T-helper 2 cell treated with Interferon-gamma antibody and Interleukin-4, amounts not matched to agents 5 μg/mL and 100 μg/mL, for 36 hours (primary cell): Measurements from ENCODE around the gene GYPA.
"Not testable (repeated sequence)": the region's sequence is repeated elsewhere in the genome, so short reads cannot be mapped to it uniquely, and the experiment has no call there.

ENCODE experiments used
- DNase-seq: peaks from one replicate; pipeline ENCODE4 v3.0.0; 2021; ENCODE audit warnings: low spot score
- H3K27ac Mint-ChIP-seq: one replicate; pipeline ENCODE4 v1.8.0; 2021; ENCODE audit warnings: mild to moderate bottlenecking, mixed read lengths
- H3K27me3 Mint-ChIP-seq: one replicate; pipeline ENCODE4 v1.8.0; 2021; ENCODE audit warnings: low read depth, mixed read lengths
- H3K36me3 Mint-ChIP-seq: one replicate; pipeline ENCODE4 v1.8.0; 2021; ENCODE audit warnings: low read depth, mixed read lengths
- H3K4me1 Mint-ChIP-seq: one replicate; pipeline ENCODE4 v1.8.0; 2021; ENCODE audit warnings: low read depth, mixed read lengths
- H3K4me3 Mint-ChIP-seq: one replicate; pipeline ENCODE4 v1.8.0; 2022; ENCODE audit warnings: mild to moderate bottlenecking, moderate library complexity, mixed read lengths
- H3K9me3 Mint-ChIP-seq: one replicate; pipeline ENCODE4 v1.8.0; 2021; ENCODE audit warnings: mixed read lengths

The GYPA gene

GRCh38 chr4:144140594-144141295 lies at the start of gene GYPA:
Gene GYPA, minus strand, starts transcription at chr4:144140718. Its CDS starts 83 bp downstream, at chr4:144140635.
- not testable (repeated sequence) for H3K27ac Mint-ChIP-seq, H3K27me3 Mint-ChIP-seq, H3K9me3 Mint-ChIP-seq, H3K36me3 Mint-ChIP-seq, DNase-seq, H3K4me3 Mint-ChIP-seq, H3K4me1 Mint-ChIP-seq

- no peaks in the 10 kb centered on the region for H3K4me1 Mint-ChIP-seq
- no peak overlapping the region for H3K27ac Mint-ChIP-seq
- H3K9me3 Mint-ChIP-seq: peaks cover 4% of the 10 kb centered on the region
- no peak overlapping the region for H3K4me3 Mint-ChIP-seq
- DNase-seq: no peak
- no peaks in the 10 kb centered on the region for H3K36me3 Mint-ChIP-seq
- H3K27me3 Mint-ChIP-seq: peaks cover 10% of the 10 kb centered on the region
These were observed 49.5 kb upstream of the GYPA start for GRCh38 chr4:144190009-144190408.

DNA sequence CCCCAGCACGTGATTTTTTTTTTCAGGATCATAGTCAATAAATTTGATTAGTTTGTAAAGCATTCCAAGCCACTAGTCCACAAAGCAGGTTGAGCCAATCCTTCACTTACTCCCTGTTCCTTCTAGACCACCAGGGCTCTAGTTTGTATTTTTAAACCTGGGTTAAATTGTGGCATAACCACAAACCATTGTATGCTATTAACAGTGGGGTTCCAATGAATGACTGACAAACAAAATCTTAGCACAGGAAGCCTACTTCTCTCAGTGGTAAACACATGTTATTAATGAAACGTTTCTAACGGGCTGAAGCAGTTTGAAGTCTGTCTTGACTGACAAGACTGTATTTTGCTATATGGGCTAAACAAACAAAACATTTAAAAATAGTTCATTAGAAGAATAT lies 48.6 kb upstream of the GYPA start:
- Mint-ChIP-seq H3K27ac (no peak overlapping the region), H3K36me3 (no peaks in the 10 kb centered on the region), H3K27me3 (peaks cover 10% of the 10 kb centered on the region), H3K4me1 (no peaks in the 10 kb centered on the region), H3K4me3 (no peak overlapping the region), H3K9me3 (no peaks in the 10 kb centered on the region)
- DNase-seq: no peak

GRCh38 chr4:144185086-144185485 lies 44.6 kb upstream of the GYPA start:
- no peak overlapping the region for H3K4me3 Mint-ChIP-seq
- peaks cover 6% of the 10 kb centered on the region for H3K27me3 Mint-ChIP-seq
- no peaks in the 10 kb centered on the region for H3K9me3 Mint-ChIP-seq
- H3K36me3 Mint-ChIP-seq: no peaks in the 10 kb centered on the region
- H3K4me1 Mint-ChIP-seq: no peaks in the 10 kb centered on the region
- no peak overlapping the region for H3K27ac Mint-ChIP-seq
- no peak for DNase-seq

- peaks cover 6% of the 10 kb centered on the region for H3K4me1 Mint-ChIP-seq
- DNase-seq: no peak
- peaks cover 2% of the 10 kb centered on the region for H3K27me3 Mint-ChIP-seq
- H3K36me3 Mint-ChIP-seq: no peaks in the 10 kb centered on the region
- H3K27ac Mint-ChIP-seq: no peak overlapping the region
- H3K9me3 Mint-ChIP-seq: no peaks in the 10 kb centered on the region
- no peak overlapping the region for H3K4me3 Mint-ChIP-seq
These were observed 42.6 kb upstream of the GYPA start for GRCh38 chr4:144183165-144183564.

- no peak for DNase-seq
- H3K4me3 Mint-ChIP-seq: no peak overlapping the region
- peaks cover 2% of the 10 kb centered on the region for H3K27me3 Mint-ChIP-seq
- H3K36me3 Mint-ChIP-seq: no peaks in the 10 kb centered on the region
- H3K9me3 Mint-ChIP-seq: no peaks in the 10 kb centered on the region
- peaks cover 6% of the 10 kb centered on the region for H3K4me1 Mint-ChIP-seq
- no peak overlapping the region for H3K27ac Mint-ChIP-seq
These were observed 40.9 kb upstream of the GYPA start for GRCh38 chr4:144181391-144181790.

- Mint-ChIP-seq H3K27ac (no peak overlapping the region), H3K4me3 (no peak overlapping the region), H3K36me3 (no peaks in the 10 kb centered on the region), H3K9me3 (no peaks in the 10 kb centered on the region), H3K4me1 (peaks cover 18% of the 10 kb centered on the region), H3K27me3 (no peaks in the 10 kb centered on the region)
- DNase-seq: peak; percentile 5
These were observed 38.7 kb upstream of the GYPA start for GRCh38 chr4:144179152-144179739.

DNA sequence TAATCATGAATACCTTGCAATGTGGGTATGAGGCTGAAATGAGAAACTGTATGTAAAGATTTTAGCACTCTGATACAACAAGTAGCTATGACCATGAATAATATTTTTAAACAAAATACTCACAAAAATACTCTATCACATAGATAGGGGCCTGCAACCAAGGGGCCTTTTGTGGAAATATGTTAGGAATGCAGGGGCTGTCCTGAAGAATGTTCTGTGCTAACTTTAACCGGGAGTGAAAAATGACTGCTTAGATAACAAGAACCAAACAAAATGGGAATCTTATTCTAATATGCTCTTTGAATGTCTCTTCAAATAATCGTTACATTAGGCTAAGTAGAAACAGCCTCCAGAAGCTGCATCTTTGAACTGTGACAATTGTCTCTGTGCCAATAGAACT lies 37.9 kb upstream of the GYPA start:
- no peaks in the 10 kb centered on the region for H3K9me3 Mint-ChIP-seq
- H3K4me1 Mint-ChIP-seq: peaks cover 18% of the 10 kb centered on the region
- H3K27me3 Mint-ChIP-seq: no peaks in the 10 kb centered on the region
- no peak for DNase-seq
- no peaks in the 10 kb centered on the region for H3K36me3 Mint-ChIP-seq
- no peak overlapping the region for H3K4me3 Mint-ChIP-seq
- no peak overlapping the region for H3K27ac Mint-ChIP-seq

DNA sequence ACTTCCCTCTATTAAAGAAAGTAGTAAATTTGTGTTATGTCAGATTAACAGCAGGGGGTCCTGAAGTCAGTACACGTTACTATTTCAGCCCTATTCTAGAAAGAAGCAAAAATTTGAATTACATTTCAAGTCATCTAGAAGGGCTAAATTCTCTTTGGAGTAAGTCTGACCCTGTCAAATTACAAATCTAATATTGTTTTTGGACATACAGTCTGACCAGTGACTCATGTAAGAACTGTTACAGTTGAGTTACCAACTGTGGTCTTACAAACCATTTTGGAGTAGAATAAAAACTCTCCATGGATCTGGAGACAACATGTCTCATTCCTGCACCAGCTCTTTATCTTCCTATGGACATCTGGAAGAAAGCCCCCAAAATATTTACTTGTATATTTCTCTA lies 36.0 kb upstream of the GYPA start:
- no peak for DNase-seq
- H3K27me3 Mint-ChIP-seq: peaks cover 3% of the 10 kb centered on the region
- H3K9me3 Mint-ChIP-seq: no peaks in the 10 kb centered on the region
- H3K4me3 Mint-ChIP-seq: no peak overlapping the region
- H3K4me1 Mint-ChIP-seq: peaks cover 18% of the 10 kb centered on the region
- no peaks in the 10 kb centered on the region for H3K36me3 Mint-ChIP-seq
- no peak overlapping the region for H3K27ac Mint-ChIP-seq

DNA sequence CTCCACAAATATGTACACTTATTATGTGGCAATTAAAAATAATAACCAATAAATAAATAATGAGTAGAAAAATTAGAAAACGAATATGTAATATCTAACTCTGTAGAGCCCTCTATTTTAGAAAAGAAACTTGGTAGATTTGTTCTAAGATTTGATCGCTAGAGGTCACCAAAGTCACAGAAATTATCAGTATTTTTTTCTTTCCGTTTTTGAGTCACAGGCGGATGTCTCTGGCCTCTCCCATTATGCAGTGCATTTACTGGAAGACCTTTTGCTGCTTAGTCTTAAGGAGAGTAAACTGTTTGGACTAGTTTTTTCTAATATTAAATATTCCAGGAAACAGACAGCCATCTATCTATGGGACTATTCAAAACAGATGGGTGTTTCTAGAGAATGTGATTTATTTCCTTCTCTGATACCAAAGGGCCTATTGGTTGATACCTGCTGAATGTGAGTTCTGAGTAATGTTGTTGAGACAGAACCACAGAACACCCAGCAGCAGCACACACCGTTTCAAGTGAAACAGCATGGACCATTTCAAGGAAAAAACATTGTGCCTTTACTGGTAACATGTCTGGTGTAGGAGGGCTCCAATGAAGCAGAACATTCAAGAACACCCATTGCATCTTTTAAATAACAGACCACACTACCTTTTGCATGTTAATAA lies 34.0 kb upstream of the GYPA start:
- Mint-ChIP-seq H3K9me3 (no peaks in the 10 kb centered on the region), H3K4me3 (peak overlapping the region; percentile 14), H3K27me3 (peaks cover 5% of the 10 kb centered on the region), H3K36me3 (no peaks in the 10 kb centered on the region), H3K27ac (peak overlapping the region; percentile 31), H3K4me1 (peaks cover 17% of the 10 kb centered on the region)
- peak; percentile 10 for DNase-seq

DNA sequence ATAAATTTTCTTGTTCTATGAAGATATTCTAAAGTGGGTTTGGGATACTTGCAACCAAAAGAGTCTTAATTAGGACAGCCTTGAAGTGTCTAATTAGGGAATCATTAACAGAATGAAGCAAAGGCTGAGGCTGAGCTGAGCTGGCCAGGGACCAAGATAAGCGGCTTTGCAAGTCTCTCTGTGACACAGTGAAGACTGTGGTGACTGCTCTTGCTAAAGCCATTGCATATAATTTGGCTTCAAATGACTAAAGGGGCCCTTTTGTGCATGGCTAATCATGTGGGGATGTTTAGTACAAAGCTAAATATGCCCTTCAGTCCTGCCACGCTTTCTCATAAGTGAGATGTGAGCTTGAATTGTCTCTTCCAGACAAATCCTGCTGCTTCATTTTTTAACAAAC lies 31.2 kb upstream of the GYPA start:
- no peak overlapping the region for H3K27ac Mint-ChIP-seq
- H3K27me3 Mint-ChIP-seq: peaks cover 16% of the 10 kb centered on the region
- no peak for DNase-seq
- no peaks in the 10 kb centered on the region for H3K36me3 Mint-ChIP-seq
- H3K4me1 Mint-ChIP-seq: peaks cover 11% of the 10 kb centered on the region
- no peaks in the 10 kb centered on the region for H3K9me3 Mint-ChIP-seq
- no peak overlapping the region for H3K4me3 Mint-ChIP-seq

GRCh38 chr4:144169211-144169610 lies 28.7 kb upstream of the GYPA start:
- H3K27me3 Mint-ChIP-seq: peaks cover 16% of the 10 kb centered on the region
- no peaks in the 10 kb centered on the region for H3K36me3 Mint-ChIP-seq
- no peaks in the 10 kb centered on the region for H3K9me3 Mint-ChIP-seq
- no peak overlapping the region for H3K4me3 Mint-ChIP-seq
- DNase-seq: no peak
- no peak overlapping the region for H3K27ac Mint-ChIP-seq
- no peaks in the 10 kb centered on the region for H3K4me1 Mint-ChIP-seq

DNA sequence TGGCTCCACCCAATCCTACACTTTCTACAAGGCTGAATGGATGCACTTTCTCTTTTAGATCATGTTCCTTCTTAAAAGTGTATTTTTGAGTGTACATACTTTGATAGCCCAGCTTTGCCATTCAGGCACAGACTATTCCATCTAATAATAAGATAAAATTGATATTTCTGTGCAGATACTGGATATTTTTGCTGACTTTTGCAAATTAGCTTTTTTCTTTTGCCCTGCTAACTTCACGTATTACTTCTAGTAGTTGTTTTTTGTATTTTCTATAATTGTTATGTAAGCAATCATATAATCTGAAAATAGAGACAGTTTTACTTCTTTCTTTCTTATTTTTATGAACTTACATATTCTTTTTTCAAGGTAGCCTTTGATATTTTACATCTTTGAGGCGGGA lies 13.5 kb upstream of the GYPA start:
- Mint-ChIP-seq H3K27me3 (no peaks in the 10 kb centered on the region), H3K4me3 (no peak overlapping the region), H3K27ac (no peak overlapping the region), H3K4me1 (no peaks in the 10 kb centered on the region), H3K36me3 (no peaks in the 10 kb centered on the region), H3K9me3 (no peaks in the 10 kb centered on the region)
- no peak for DNase-seq

- H3K4me3 Mint-ChIP-seq, DNase-seq, H3K27ac Mint-ChIP-seq, H3K36me3 Mint-ChIP-seq, H3K27me3 Mint-ChIP-seq, H3K4me1 Mint-ChIP-seq, H3K9me3 Mint-ChIP-seq: not testable (repeated sequence)
These were observed 2.3 kb upstream of the GYPA start for GRCh38 chr4:144142690-144143326.
